Measurements from ENCODE around the gene TMEM128.

DNA sequence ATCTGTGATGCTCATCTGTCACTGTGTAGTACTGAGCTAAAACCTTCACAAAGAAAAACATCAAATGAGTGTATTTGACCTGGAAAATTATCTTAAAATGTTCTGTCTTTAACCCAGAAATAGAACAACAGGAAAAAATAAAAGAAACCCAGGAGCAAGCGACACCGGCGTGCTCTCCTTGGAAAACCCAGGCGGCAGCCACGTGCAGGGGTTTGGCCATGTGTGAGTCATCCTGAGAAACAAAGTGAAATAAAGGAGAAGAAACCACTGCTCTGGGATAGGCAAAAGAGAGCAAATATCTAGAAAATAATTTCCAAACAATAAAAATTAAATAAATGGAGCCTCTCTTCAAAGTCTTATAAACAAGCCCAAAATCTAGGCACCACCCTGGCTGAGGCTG lies 20.0 kb upstream of the TMEM128 start:
- TF ChIP-seq, protein P1, sequence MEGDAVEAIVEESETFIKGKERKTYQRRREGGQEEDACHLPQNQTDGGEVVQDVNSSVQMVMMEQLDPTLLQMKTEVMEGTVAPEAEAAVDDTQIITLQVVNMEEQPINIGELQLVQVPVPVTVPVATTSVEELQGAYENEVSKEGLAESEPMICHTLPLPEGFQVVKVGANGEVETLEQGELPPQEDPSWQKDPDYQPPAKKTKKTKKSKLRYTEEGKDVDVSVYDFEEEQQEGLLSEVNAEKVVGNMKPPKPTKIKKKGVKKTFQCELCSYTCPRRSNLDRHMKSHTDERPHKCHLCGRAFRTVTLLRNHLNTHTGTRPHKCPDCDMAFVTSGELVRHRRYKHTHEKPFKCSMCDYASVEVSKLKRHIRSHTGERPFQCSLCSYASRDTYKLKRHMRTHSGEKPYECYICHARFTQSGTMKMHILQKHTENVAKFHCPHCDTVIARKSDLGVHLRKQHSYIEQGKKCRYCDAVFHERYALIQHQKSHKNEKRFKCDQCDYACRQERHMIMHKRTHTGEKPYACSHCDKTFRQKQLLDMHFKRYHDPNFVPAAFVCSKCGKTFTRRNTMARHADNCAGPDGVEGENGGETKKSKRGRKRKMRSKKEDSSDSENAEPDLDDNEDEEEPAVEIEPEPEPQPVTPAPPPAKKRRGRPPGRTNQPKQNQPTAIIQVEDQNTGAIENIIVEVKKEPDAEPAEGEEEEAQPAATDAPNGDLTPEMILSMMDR (IDR thresholded peaks at IDR 0.05), result no peak
- no peak for TF ChIP-seq POLR2A (IDR thresholded peaks at IDR 0.05)
